ENCODE results near the gene AGAP9.
"Not testable (repeated sequence)": the region's sequence is repeated elsewhere in the genome, so short reads cannot be mapped to it uniquely, and the experiment has no call there.

AGAP9 gene

GRCh38 chr10:47523475-47523874, at the start of gene AGAP9:
Gene AGAP9, minus strand, starts transcription at chr10:47523638. Its CDS starts 112 bp downstream, at chr10:47523526.
- H3K27me3 ChIP-seq (ENCODE audit: control insufficient read depth, insufficient read depth, low read length); H3K4me1 ChIP-seq (ENCODE audit: control insufficient read depth, insufficient read depth, low read length); H3K9me3 ChIP-seq (ENCODE audit: control insufficient read depth, low read length); H3K9ac ChIP-seq (ENCODE audit: low read length); H3K4me3 ChIP-seq (ENCODE audit: low read length); H3K36me3 ChIP-seq (ENCODE audit: control insufficient read depth, insufficient read depth, low read length): not testable (repeated sequence)

- not testable (repeated sequence) for H3K9ac ChIP-seq (ENCODE audit: low read length); H3K4me1 ChIP-seq (ENCODE audit: control insufficient read depth, insufficient read depth, low read length); H3K27me3 ChIP-seq (ENCODE audit: control insufficient read depth, insufficient read depth, low read length); H3K36me3 ChIP-seq (ENCODE audit: control insufficient read depth, insufficient read depth, low read length); H3K9me3 ChIP-seq (ENCODE audit: control insufficient read depth, low read length); H3K4me3 ChIP-seq (ENCODE audit: low read length)
These were observed 47.9 kb upstream of the AGAP9 start for GRCh38 chr10:47571138-47571912.

GRCh38 chr10:47566757-47567156, 43.3 kb upstream of the AGAP9 start:
- not testable (repeated sequence) for H3K4me3 ChIP-seq (ENCODE audit: low read length); H3K4me1 ChIP-seq (ENCODE audit: control insufficient read depth, insufficient read depth, low read length); H3K36me3 ChIP-seq (ENCODE audit: control insufficient read depth, insufficient read depth, low read length); H3K9me3 ChIP-seq (ENCODE audit: control insufficient read depth, low read length); H3K9ac ChIP-seq (ENCODE audit: low read length); H3K27me3 ChIP-seq (ENCODE audit: control insufficient read depth, insufficient read depth, low read length)

DNA sequence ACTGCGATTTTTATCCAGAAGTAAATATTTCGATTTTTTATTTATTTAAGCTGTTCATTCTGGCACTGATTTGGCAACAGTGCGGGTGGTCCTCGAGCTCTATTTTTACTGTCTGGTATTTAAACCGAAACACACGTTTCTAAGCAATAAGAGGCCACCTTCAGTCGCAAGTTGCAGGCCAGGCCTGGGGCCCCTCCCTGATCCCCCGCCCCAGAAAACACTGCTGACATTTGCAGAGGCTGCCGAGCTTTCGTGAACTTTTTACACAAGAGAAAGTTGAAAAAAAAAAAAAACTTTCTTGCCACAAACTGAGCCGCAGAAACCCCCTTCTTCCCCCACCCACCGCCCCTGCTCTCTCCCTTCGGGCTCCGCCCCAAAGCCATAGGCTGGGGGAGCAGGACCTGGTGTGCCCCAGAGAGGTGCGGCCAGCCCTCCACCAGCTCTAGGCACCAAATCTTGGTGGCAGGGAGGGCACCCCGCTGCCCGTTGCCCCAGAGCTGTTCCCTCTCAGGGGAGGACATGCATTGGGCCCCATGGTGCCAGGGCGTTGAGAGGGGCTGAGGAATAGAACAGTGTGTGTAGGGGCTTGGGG, 42.8 kb upstream of the AGAP9 start:
- H3K27me3 ChIP-seq (ENCODE audit: control insufficient read depth, insufficient read depth, low read length); H3K9ac ChIP-seq (ENCODE audit: low read length); H3K4me3 ChIP-seq (ENCODE audit: low read length); H3K36me3 ChIP-seq (ENCODE audit: control insufficient read depth, insufficient read depth, low read length); H3K4me1 ChIP-seq (ENCODE audit: control insufficient read depth, insufficient read depth, low read length); H3K9me3 ChIP-seq (ENCODE audit: control insufficient read depth, low read length): not testable (repeated sequence)

DNA sequence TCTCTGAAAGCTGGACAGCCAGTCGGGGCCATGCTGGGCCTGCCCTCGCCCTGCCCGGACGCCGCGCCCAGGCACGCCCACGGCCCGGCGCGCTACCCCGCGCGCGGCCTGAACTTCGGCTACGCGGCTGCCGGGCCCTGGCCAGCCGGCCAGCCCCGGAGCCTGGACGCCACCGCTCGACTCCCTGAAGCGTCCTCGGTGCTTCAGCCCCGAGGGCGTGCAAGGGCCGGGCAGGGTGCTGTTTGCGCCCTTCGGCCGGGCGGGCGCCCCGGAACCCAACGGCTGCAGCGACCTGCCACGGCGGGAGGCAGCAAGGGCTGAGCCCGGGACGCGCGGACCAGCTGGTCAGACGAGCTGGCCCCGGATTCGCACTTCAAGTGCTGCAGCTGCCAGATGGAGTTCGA, 42.1 kb upstream of the AGAP9 start:
- not testable (repeated sequence) for H3K36me3 ChIP-seq (ENCODE audit: control insufficient read depth, insufficient read depth, low read length); H3K9ac ChIP-seq (ENCODE audit: low read length); H3K27me3 ChIP-seq (ENCODE audit: control insufficient read depth, insufficient read depth, low read length); H3K4me3 ChIP-seq (ENCODE audit: low read length); H3K4me1 ChIP-seq (ENCODE audit: control insufficient read depth, insufficient read depth, low read length); H3K9me3 ChIP-seq (ENCODE audit: control insufficient read depth, low read length)

- H3K27me3 ChIP-seq (ENCODE audit: control insufficient read depth, insufficient read depth, low read length); H3K4me3 ChIP-seq (ENCODE audit: low read length); H3K36me3 ChIP-seq (ENCODE audit: control insufficient read depth, insufficient read depth, low read length); H3K9me3 ChIP-seq (ENCODE audit: control insufficient read depth, low read length); H3K4me1 ChIP-seq (ENCODE audit: control insufficient read depth, insufficient read depth, low read length); H3K9ac ChIP-seq (ENCODE audit: low read length): not testable (repeated sequence)
These were observed 41.5 kb upstream of the AGAP9 start for GRCh38 chr10:47564953-47565352.

GRCh38 chr10:47564318-47564717, 40.9 kb upstream of the AGAP9 start:
- not testable (repeated sequence) for H3K4me1 ChIP-seq (ENCODE audit: control insufficient read depth, insufficient read depth, low read length); H3K27me3 ChIP-seq (ENCODE audit: control insufficient read depth, insufficient read depth, low read length); H3K36me3 ChIP-seq (ENCODE audit: control insufficient read depth, insufficient read depth, low read length); H3K9ac ChIP-seq (ENCODE audit: low read length); H3K9me3 ChIP-seq (ENCODE audit: control insufficient read depth, low read length); H3K4me3 ChIP-seq (ENCODE audit: low read length)

DNA sequence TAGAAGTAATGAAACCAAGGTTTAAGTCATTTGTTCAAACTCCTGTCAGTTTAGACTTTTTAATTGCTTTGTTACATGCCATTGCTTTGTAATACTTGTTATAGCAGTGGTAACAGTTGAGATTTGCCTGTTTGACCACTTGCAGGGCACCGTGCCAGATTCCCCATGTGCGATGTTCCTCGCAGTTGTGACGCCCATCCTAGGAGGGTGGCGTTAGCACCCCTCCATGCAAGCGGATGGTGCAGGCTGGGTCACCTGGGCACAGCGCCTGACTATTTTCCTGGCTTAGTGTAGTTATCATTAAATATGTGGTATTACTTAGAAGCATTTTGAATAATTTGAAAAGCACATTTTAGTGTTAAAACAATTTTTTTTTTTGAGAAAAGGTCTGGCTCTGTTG, 37.0 kb upstream of the AGAP9 start:
- H3K9me3 ChIP-seq (ENCODE audit: control insufficient read depth, low read length); H3K4me3 ChIP-seq (ENCODE audit: low read length); H3K36me3 ChIP-seq (ENCODE audit: control insufficient read depth, insufficient read depth, low read length); H3K27me3 ChIP-seq (ENCODE audit: control insufficient read depth, insufficient read depth, low read length); H3K4me1 ChIP-seq (ENCODE audit: control insufficient read depth, insufficient read depth, low read length); H3K9ac ChIP-seq (ENCODE audit: low read length): not testable (repeated sequence)

GRCh38 chr10:47559718-47560308, 36.4 kb upstream of the AGAP9 start:
- not testable (repeated sequence) for H3K9ac ChIP-seq (ENCODE audit: low read length); H3K4me1 ChIP-seq (ENCODE audit: control insufficient read depth, insufficient read depth, low read length); H3K9me3 ChIP-seq (ENCODE audit: control insufficient read depth, low read length); H3K27me3 ChIP-seq (ENCODE audit: control insufficient read depth, insufficient read depth, low read length); H3K4me3 ChIP-seq (ENCODE audit: low read length); H3K36me3 ChIP-seq (ENCODE audit: control insufficient read depth, insufficient read depth, low read length)

DNA sequence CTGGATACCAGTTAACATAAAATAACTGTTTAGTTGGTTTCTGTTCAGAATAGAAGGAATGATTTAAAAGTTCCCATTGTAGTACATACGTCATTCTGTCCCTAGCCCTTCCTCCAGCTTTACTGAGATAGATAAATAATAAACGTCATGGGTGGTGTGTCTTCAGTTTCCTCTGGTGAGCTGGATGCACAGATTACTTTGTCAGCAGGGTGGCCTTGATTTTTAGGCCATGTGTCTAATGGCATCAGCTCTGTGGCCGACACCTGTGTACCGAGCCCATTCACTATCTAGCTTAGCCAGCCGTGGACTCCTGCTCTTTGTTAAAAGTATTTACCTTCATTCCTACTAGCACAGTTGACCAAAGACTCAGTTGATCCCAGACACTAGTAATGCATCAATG, 34.7 kb upstream of the AGAP9 start:
- not testable (repeated sequence) for H3K9ac ChIP-seq (ENCODE audit: low read length); H3K9me3 ChIP-seq (ENCODE audit: control insufficient read depth, low read length); H3K27me3 ChIP-seq (ENCODE audit: control insufficient read depth, insufficient read depth, low read length); H3K4me1 ChIP-seq (ENCODE audit: control insufficient read depth, insufficient read depth, low read length); H3K4me3 ChIP-seq (ENCODE audit: low read length); H3K36me3 ChIP-seq (ENCODE audit: control insufficient read depth, insufficient read depth, low read length)

DNA sequence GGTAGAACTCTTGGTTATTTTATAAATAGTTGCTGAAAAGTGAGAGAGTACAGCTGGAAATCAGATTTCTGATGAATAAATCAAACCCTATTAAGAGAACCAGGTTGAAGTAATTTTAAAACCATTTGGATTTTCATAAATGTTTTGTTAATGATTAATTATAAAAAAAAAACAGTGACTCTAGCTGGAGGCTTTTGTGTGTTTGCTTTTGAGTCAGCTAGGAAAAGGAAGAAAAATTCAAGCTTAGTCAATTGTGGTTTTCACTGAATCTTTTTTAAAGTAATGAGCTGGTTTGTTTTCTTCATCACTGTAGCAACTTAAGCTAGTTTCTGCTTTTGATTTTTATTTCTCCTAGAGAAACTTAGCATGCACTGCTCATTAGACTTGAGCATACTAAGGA, 34.2 kb upstream of the AGAP9 start:
- not testable (repeated sequence) for H3K27me3 ChIP-seq (ENCODE audit: control insufficient read depth, insufficient read depth, low read length); H3K4me3 ChIP-seq (ENCODE audit: low read length); H3K4me1 ChIP-seq (ENCODE audit: control insufficient read depth, insufficient read depth, low read length); H3K9me3 ChIP-seq (ENCODE audit: control insufficient read depth, low read length); H3K36me3 ChIP-seq (ENCODE audit: control insufficient read depth, insufficient read depth, low read length); H3K9ac ChIP-seq (ENCODE audit: low read length)

DNA sequence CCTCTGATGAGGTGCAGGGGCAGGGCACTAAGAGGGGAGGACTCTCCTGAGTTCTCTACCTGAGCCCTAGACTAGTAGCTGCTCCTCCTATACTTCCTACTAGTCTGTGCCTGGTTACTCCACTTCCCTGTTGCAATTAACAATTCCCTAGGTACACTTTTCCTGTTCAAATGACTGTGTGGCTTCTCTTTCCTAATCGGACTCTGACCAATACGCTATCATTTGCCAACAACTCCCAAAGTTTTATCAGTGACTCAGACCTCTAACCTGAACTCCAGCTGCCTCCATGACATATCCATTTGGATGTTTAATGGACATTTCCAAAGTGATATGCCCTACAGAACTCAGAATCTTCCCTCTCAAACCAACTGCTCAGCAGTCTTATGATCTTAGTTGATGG, 31.9 kb upstream of the AGAP9 start:
- not testable (repeated sequence) for H3K36me3 ChIP-seq (ENCODE audit: control insufficient read depth, insufficient read depth, low read length); H3K9ac ChIP-seq (ENCODE audit: low read length); H3K9me3 ChIP-seq (ENCODE audit: control insufficient read depth, low read length); H3K4me3 ChIP-seq (ENCODE audit: low read length); H3K27me3 ChIP-seq (ENCODE audit: control insufficient read depth, insufficient read depth, low read length); H3K4me1 ChIP-seq (ENCODE audit: control insufficient read depth, insufficient read depth, low read length)

DNA sequence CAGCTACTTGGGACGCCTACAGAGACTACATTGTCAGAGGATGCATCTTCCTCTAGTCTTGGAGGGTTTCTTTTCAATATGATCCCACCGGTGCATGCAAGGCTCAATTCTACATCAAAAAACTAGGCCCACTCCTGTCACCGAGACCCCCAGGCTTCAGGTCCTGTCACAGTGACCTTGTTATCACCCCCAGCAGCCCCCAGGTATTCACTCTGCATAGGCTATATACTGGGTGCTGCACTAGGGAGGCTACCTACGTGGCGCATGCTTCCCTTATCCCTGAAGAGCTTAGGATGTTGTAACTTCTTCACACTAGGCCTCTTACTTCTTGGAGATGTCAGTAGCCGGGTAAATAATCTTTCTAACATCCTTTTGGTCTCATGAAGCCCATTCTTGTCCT, 31.1 kb upstream of the AGAP9 start:
- not testable (repeated sequence) for H3K36me3 ChIP-seq (ENCODE audit: control insufficient read depth, insufficient read depth, low read length); H3K27me3 ChIP-seq (ENCODE audit: control insufficient read depth, insufficient read depth, low read length); H3K9me3 ChIP-seq (ENCODE audit: control insufficient read depth, low read length); H3K4me1 ChIP-seq (ENCODE audit: control insufficient read depth, insufficient read depth, low read length); H3K4me3 ChIP-seq (ENCODE audit: low read length); H3K9ac ChIP-seq (ENCODE audit: low read length)

Measured in mucosa of stomach (tissue), 1 donor.